MM.1S (cell line): ENCODE results near the gene BHLHA9.
"Not testable (repeated sequence)": the region's sequence is repeated elsewhere in the genome, so short reads cannot be mapped to it uniquely, and the experiment has no call there.

Experiments
- DNase-seq: peaks from one replicate; pipeline ENCODE4 v3.0.0-alpha.2; 2015
- H2AFZ ChIP-seq: fragments of 300-600 bp; sonication (generic); 2 replicates; pipeline ENCODE4 v1.6.0; 2016; ENCODE audit warnings: antibody characterized with exemption, low read length
- H3F3A ChIP-seq: fragments of 300-600 bp; sonication (generic); 2 replicates; pipeline ENCODE4 v1.6.1; 2016; ENCODE audit warnings: mild to moderate bottlenecking, antibody characterized with exemption, low read length, moderate library complexity, mixed read lengths; ENCODE audit not compliant: insufficient read depth
- H3K27ac ChIP-seq: fragments of 300-600 bp; sonication (generic); 2 replicates; pipeline ENCODE4 v1.5.1; 2016; ENCODE audit warnings: mild to moderate bottlenecking, low read length
- H3K27me3 ChIP-seq: fragments of 300-600 bp; sonication (generic); replicated peaks from 2 replicates; pipeline ENCODE4 v1.6.0; 2016; ENCODE audit warnings: low read length; ENCODE audit not compliant: insufficient read depth
- H3K36me3 ChIP-seq: fragments of 300-600 bp; sonication (generic); replicated peaks from 2 replicates; pipeline ENCODE4 v1.6.1; 2016; ENCODE audit warnings: mild to moderate bottlenecking, low read length, mixed read lengths; ENCODE audit not compliant: insufficient read depth
- H3K4me1 ChIP-seq: fragments of 300-600 bp; sonication (generic); 2 replicates; pipeline ENCODE4 v1.6.1; 2016; ENCODE audit warnings: low read length, mixed read lengths
- H3K4me2 ChIP-seq: fragments of 300-600 bp; sonication (generic); 2 replicates; pipeline ENCODE4 v1.6.0; 2016; ENCODE audit warnings: low read depth, low read length
- H3K4me3 ChIP-seq: fragments of 300-600 bp; sonication (generic); 2 replicates; pipeline ENCODE4 v1.5.1; 2016; ENCODE audit warnings: low read length, mixed read lengths
- H3K79me2 ChIP-seq: fragments of 300-600 bp; sonication (generic); 2 replicates; pipeline ENCODE4 v1.6.1; 2016; ENCODE audit warnings: mixed run types, low read length, mixed read lengths
- H3K9ac ChIP-seq: fragments of 300-600 bp; sonication (generic); 2 replicates; pipeline ENCODE4 v1.6.1; 2016; ENCODE audit warnings: low read length, mixed read lengths
- H3K9me2 ChIP-seq: fragments of 300-600 bp; sonication (generic); replicated peaks from 2 replicates; pipeline ENCODE4 v1.6.1; 2016; ENCODE audit warnings: mild to moderate bottlenecking, low read length, mixed read lengths; ENCODE audit not compliant: insufficient read depth
- H3K9me3 ChIP-seq: fragments of 300-600 bp; sonication (generic); replicated peaks from 2 replicates; pipeline ENCODE4 v1.6.1; 2016; ENCODE audit warnings: mild to moderate bottlenecking, low read length, mixed read lengths; ENCODE audit not compliant: insufficient read depth
- H4K20me1 ChIP-seq: fragments of 300-600 bp; sonication (generic); 2 replicates; pipeline ENCODE4 v1.6.1; 2016; ENCODE audit warnings: mild to moderate bottlenecking, low read length, moderate library complexity, mixed read lengths; ENCODE audit not compliant: insufficient read depth
- EZH2 ChIP-seq: fragments of 300-600 bp; sonication (generic); optimal IDR thresholded peaks from 2 replicates; pipeline ENCODE3; 2017; ENCODE audit warnings: low read depth, mild to moderate bottlenecking, antibody characterized with exemption, low read length, mixed read lengths
- EZH2phosphoT487 ChIP-seq: fragments of 300-600 bp; sonication (generic); IDR thresholded peaks from 2 replicates; pipeline ENCODE4 v1.6.1; 2018; ENCODE audit warnings: antibody characterized with exemption, low read length
- TF ChIP-seq, protein P1 (sequence below): fragments of 300-600 bp; sonication (generic); IDR thresholded peaks from 2 replicates; pipeline ENCODE4 v1.5.1; 2016; ENCODE audit warnings: antibody characterized with exemption, low read length, mixed read lengths

BHLHA9 gene

DNA sequence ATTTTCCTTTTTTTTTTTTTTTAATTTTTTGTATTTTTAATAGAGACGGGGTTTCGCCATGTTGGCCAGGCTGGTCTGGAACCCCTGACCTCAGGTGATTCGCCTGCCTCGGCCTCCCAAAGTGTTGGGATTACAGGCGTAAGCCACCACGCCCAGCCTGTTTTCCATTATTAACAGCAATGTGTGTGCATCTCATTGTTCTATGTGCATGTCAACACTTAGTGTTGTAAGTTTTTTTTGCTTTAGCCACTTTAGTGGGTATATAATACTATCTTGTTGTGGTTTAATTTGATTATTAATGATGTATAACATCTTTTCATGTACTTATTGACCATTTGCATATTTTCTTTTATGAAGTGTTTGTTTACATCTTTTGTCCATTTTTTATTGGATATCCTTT, 32.8 kb upstream of the BHLHA9 start:
- Histone ChIP-seq H3K27ac (no peak overlapping the region), H3K36me3 (no peaks in the 10 kb centered on the region), H3K9ac (no peak overlapping the region), H3K79me2 (no peaks in the 10 kb centered on the region), H3F3A (no peaks in the 10 kb centered on the region), H3K9me3 (no peaks in the 10 kb centered on the region), H3K4me1 (no peaks in the 10 kb centered on the region), H3K27me3 (peaks cover 95% of the 10 kb centered on the region), H2AFZ (no peak overlapping the region), H3K4me2 (no peak overlapping the region), H3K4me3 (no peak overlapping the region), H3K9me2 (no peaks in the 10 kb centered on the region), H4K20me1 (no peaks in the 10 kb centered on the region)
- TF ChIP-seq, protein P1, sequence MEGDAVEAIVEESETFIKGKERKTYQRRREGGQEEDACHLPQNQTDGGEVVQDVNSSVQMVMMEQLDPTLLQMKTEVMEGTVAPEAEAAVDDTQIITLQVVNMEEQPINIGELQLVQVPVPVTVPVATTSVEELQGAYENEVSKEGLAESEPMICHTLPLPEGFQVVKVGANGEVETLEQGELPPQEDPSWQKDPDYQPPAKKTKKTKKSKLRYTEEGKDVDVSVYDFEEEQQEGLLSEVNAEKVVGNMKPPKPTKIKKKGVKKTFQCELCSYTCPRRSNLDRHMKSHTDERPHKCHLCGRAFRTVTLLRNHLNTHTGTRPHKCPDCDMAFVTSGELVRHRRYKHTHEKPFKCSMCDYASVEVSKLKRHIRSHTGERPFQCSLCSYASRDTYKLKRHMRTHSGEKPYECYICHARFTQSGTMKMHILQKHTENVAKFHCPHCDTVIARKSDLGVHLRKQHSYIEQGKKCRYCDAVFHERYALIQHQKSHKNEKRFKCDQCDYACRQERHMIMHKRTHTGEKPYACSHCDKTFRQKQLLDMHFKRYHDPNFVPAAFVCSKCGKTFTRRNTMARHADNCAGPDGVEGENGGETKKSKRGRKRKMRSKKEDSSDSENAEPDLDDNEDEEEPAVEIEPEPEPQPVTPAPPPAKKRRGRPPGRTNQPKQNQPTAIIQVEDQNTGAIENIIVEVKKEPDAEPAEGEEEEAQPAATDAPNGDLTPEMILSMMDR, result no peak
- TF ChIP-seq EZH2phosphoT487, result no peak
- TF ChIP-seq EZH2, result no peak
- DNase-seq, result no peak

DNA sequence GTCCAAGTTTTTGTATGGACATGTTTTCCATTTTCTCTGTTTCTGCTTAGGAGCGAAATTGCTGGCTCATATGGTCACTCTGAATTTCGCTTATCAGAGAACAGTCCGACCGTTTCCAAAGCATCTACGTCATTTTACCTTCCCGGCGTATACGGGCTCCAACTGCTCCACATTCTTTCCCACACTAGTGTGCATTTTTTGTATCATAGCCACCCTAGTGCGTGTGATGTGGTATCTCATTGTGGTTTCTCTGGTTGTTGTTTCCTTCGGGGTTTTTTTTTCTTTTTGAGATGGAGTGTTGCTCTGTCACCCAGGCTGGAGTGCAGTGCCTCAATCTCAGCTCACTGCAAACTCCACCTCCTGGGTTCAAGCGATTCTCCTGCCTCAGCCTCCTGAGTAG, 31.0 kb upstream of the BHLHA9 start:
- Histone ChIP-seq H3K4me1 (no peaks in the 10 kb centered on the region), H3K9ac (no peak overlapping the region), H3K9me3 (no peaks in the 10 kb centered on the region), H3F3A (no peaks in the 10 kb centered on the region), H3K27ac (no peak overlapping the region), H3K79me2 (no peaks in the 10 kb centered on the region), H3K27me3 (peaks cover 96% of the 10 kb centered on the region), H3K4me2 (no peak overlapping the region), H4K20me1 (no peaks in the 10 kb centered on the region), H3K36me3 (no peaks in the 10 kb centered on the region), H3K9me2 (no peaks in the 10 kb centered on the region), H3K4me3 (no peak overlapping the region), H2AFZ (no peak overlapping the region)
- TF ChIP-seq EZH2, result no peak
- TF ChIP-seq, protein P1, result no peak
- no peak for DNase-seq

- H3K27me3 ChIP-seq, result peaks cover 95% of the 10 kb centered on the region
- not testable (repeated sequence) for H3K4me1 ChIP-seq, DNase-seq, H3K27ac ChIP-seq, H3K9ac ChIP-seq, H3K79me2 ChIP-seq, H3F3A ChIP-seq, H3K9me2 ChIP-seq, H3K36me3 ChIP-seq, H4K20me1 ChIP-seq, H3K4me2 ChIP-seq, H2AFZ ChIP-seq, H3K9me3 ChIP-seq, H3K4me3 ChIP-seq
Measured at GRCh38 chr17:1240426-1240825, 29.8 kb upstream of the BHLHA9 start.

DNA sequence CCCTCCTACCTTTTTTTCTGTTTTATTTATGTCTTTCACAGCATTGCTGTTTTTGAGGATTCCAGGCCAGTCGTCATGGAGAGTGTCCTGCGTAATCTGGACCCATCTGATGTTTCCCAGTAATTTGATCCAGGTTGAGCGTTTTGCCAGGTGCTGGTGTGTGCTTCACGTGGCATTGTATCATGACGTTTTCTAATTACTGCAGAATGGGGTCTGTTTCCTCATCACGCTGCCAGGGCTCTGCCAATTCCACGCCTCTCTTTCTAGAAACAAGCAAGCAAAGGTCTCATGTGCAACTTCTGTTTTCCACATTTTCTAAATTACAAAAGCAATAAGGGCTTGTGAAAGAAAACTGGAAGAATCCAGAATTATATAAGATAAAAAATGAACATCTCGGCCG, 28.3 kb upstream of the BHLHA9 start:
- TF ChIP-seq, protein P1, result no peak
- TF ChIP-seq EZH2 (no peak), EZH2phosphoT487 (no peak)
- Histone ChIP-seq H3K27me3 (peaks cover 85% of the 10 kb centered on the region), H3K27ac (no peak overlapping the region), H2AFZ (no peak overlapping the region), H3F3A (no peaks in the 10 kb centered on the region), H3K4me1 (no peaks in the 10 kb centered on the region), H3K4me2 (no peak overlapping the region), H4K20me1 (no peaks in the 10 kb centered on the region), H3K9ac (no peak overlapping the region), H3K9me3 (no peaks in the 10 kb centered on the region), H3K9me2 (no peaks in the 10 kb centered on the region), H3K4me3 (no peak overlapping the region), H3K79me2 (no peaks in the 10 kb centered on the region), H3K36me3 (no peaks in the 10 kb centered on the region)
- no peak for DNase-seq
